HTERT RPE-1 (cell line): ENCODE results near the gene RNU6-8.

Source experiments
- in situ Hi-C: fragments of 300-500 bp; cut with MboI; formaldehyde crosslinking; loops from 4 replicates; pipeline ENCODE4 v1.14.3; 2020; ENCODE audit warnings: low sequenced_read_pairs

Gene RNU6-8

GRCh38 chr14:32202998-32203882 is at the start of gene RNU6-8:
Gene RNU6-8, minus strand, starts transcription at chr14:32203269.
- in situ Hi-C loops = no loop called here

- in situ Hi-C loops = no loop called here
Measured at GRCh38 chr14:32252030-32252670, 49.1 kb upstream of the RNU6-8 start.

GRCh38 chr14:32251530-32251929 is 48.5 kb upstream of the RNU6-8 start:
- in situ Hi-C loops = no loop called here

GRCh38 chr14:32250681-32251080 is 47.6 kb upstream of the RNU6-8 start:
- in situ Hi-C loops = no loop called here

GRCh38 chr14:32249780-32250179 is 46.7 kb upstream of the RNU6-8 start:
- in situ Hi-C loops = no loop called here

- in situ Hi-C loops = no loop called here
Measured at GRCh38 chr14:32249371-32249770, 46.3 kb upstream of the RNU6-8 start.

GRCh38 chr14:32246751-32247150 is 43.7 kb upstream of the RNU6-8 start:
- in situ Hi-C loops = no loop called here

GRCh38 chr14:32244404-32244803 is 41.3 kb upstream of the RNU6-8 start:
- in situ Hi-C loops = no loop called here

- in situ Hi-C loops = no loop called here
Measured at GRCh38 chr14:32233260-32233659, 30.2 kb upstream of the RNU6-8 start.

GRCh38 chr14:32232481-32232880 is 29.4 kb upstream of the RNU6-8 start:
- in situ Hi-C loops = no loop called here

- in situ Hi-C loops = no loop called here
Measured at GRCh38 chr14:32230695-32231280, 27.7 kb upstream of the RNU6-8 start.

- in situ Hi-C loops = no loop called here
Measured at GRCh38 chr14:32230181-32230580, 27.1 kb upstream of the RNU6-8 start.

- in situ Hi-C loops = no loop called here
Measured at GRCh38 chr14:32226056-32226455, 23.0 kb upstream of the RNU6-8 start.

GRCh38 chr14:32225378-32225920 is 22.4 kb upstream of the RNU6-8 start:
- in situ Hi-C loops = no loop called here

GRCh38 chr14:32224737-32225377 is 21.8 kb upstream of the RNU6-8 start:
- in situ Hi-C loops = no loop called here

GRCh38 chr14:32217301-32217700 is 14.2 kb upstream of the RNU6-8 start:
- in situ Hi-C loops = no loop called here

- in situ Hi-C loops = no loop called here
Measured at GRCh38 chr14:32212833-32213232, 9.8 kb upstream of the RNU6-8 start.

GRCh38 chr14:32211068-32211404 is 8.0 kb upstream of the RNU6-8 start:
- in situ Hi-C loops = no loop called here

GRCh38 chr14:32209471-32209870 is 6.4 kb upstream of the RNU6-8 start:
- in situ Hi-C loops = no loop called here

GRCh38 chr14:32208490-32208889 is 5.4 kb upstream of the RNU6-8 start:
- in situ Hi-C loops = no loop called here

- in situ Hi-C loops = no loop called here
Measured at GRCh38 chr14:32206552-32206951, 3.5 kb upstream of the RNU6-8 start.
